ENCODE data around the gene PCBP3. TPM values are rescaled to one million over a fixed set of nuclear protein-coding genes. Genes with fewer than 3 reads are reported as not detected.

Gene PCBP3
- total RNA-seq, 2 donors from 2014 or later, result 11.6 to 16.5 TPM

DNA sequence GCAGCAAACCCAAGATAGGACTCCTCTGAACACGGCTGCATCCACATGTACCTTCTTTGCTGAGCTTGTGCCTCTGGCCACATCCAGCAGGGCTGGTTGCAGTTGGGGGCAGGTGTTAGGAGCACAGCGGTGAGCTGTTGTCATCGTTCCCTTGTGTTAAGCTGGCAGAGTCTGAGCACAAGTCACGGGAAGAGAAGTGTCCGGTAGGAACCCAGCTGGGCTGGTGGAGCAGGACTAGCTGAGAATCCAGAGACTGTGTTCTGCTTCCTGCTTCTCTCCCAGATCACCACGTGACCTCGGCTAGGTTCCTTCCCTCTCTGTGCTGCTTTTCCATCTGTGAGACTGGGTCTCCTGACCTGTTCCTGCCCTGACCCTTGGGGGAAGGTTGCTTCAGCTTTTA is 105.1 kb downstream of the PCBP3 start:
- no peaks in the 10 kb centered on the region for H3K9me3 Mint-ChIP-seq
- peaks cover 7% of the 10 kb centered on the region for H3K4me1 Mint-ChIP-seq
- ATAC-seq (replicated peaks), result no peak
- no peaks in the 10 kb centered on the region for H3K27me3 Mint-ChIP-seq
- H3K4me3 Mint-ChIP-seq, result no peak overlapping the region
- H3K36me3 Mint-ChIP-seq (ENCODE audit: low read depth), result no peaks in the 10 kb centered on the region
- H3K27ac Mint-ChIP-seq, result peak overlapping the region; percentile 17

- no peaks in the 10 kb centered on the region for H3K9me3 Mint-ChIP-seq
- H3K4me3 Mint-ChIP-seq, result no peak overlapping the region
- no peak for ATAC-seq (replicated peaks)
- H3K36me3 Mint-ChIP-seq (ENCODE audit: low read depth), result no peaks in the 10 kb centered on the region
- peak overlapping the region; percentile 17 for H3K27ac Mint-ChIP-seq
- no peaks in the 10 kb centered on the region for H3K27me3 Mint-ChIP-seq
- H3K4me1 Mint-ChIP-seq, result peaks cover 7% of the 10 kb centered on the region
These were observed 106.4 kb downstream of the PCBP3 start for GRCh38 chr21:45749974-45750373.

DNA sequence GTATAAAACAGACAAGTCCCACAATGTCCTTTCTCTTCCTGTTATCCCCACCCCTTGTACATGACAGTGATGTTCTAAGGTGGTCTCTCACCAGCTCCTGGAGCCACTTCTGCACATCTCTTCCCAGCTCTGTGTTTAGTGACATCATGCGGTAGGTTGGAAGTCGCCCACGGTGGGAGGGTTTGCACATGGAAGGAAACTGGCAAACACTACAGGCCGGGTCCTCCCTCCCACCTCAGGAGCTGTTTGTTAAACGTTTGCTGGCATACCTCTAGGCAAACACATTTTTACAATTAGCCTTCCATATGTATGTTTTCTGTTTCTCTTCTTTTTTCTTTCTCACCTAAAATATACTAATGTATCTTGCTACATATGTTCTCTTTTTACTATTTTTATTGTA is 107.4 kb downstream of the PCBP3 start:
- Mint-ChIP-seq H3K4me1 (peaks cover 7% of the 10 kb centered on the region), H3K27ac (no peak overlapping the region), H3K4me3 (no peak overlapping the region), H3K27me3 (no peaks in the 10 kb centered on the region), H3K9me3 (no peaks in the 10 kb centered on the region), H3K36me3 (ENCODE audit: low read depth) (peaks cover 1% of the 10 kb centered on the region)
- ATAC-seq (replicated peaks), result no peak

DNA sequence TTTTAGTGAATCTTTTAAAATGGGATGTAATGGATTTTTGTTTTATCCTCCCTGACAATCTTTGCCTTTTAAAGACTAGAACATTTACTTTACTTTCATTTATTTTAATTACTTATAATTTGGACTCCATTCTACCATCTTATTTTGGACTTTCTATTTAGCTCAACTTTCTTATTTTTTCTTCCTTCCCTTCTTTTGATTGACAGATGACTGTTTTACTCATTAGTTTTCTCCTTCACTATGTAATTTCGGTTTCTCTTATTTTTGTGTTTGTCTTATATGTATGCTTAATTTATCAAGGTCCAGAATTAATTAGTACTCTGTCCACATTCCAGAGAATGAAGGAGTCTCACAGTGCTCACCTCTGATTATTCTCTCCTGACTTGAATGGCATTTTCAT is 109.9 kb downstream of the PCBP3 start:
- no peaks in the 10 kb centered on the region for H3K9me3 Mint-ChIP-seq
- no peaks in the 10 kb centered on the region for H3K27me3 Mint-ChIP-seq
- H3K4me3 Mint-ChIP-seq, result no peak overlapping the region
- ATAC-seq (replicated peaks), result no peak
- H3K4me1 Mint-ChIP-seq, result peaks cover 3% of the 10 kb centered on the region
- H3K27ac Mint-ChIP-seq, result no peak overlapping the region
- H3K36me3 Mint-ChIP-seq (ENCODE audit: low read depth), result peaks cover 5% of the 10 kb centered on the region

GRCh38 chr21:45756029-45756428 is 112.5 kb downstream of the PCBP3 start:
- no peak for ATAC-seq (replicated peaks)
- H3K27ac Mint-ChIP-seq, result no peak overlapping the region
- no peaks in the 10 kb centered on the region for H3K9me3 Mint-ChIP-seq
- H3K27me3 Mint-ChIP-seq, result no peaks in the 10 kb centered on the region
- no peaks in the 10 kb centered on the region for H3K4me1 Mint-ChIP-seq
- peaks cover 5% of the 10 kb centered on the region for H3K36me3 Mint-ChIP-seq (ENCODE audit: low read depth)
- H3K4me3 Mint-ChIP-seq, result no peak overlapping the region

DNA sequence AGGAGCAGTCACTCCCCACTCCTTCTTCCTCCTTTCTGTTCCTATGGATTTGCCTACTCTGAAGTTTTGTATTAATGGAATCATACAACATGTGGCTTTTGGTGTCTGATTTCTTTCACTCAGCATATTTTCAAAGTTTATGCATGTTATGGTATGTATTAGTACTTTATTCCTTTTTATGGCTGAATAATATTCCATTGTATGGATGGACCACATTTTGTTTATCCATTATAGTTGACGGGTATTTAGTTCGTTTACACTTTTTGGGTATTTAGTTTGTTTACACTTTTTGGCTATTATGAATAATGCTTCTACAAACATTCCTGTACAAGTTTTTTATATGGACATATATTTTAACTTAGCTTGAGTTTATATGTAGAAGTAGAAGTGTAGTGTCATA is 113.1 kb downstream of the PCBP3 start:
- Mint-ChIP-seq H3K27me3 (no peaks in the 10 kb centered on the region), H3K36me3 (ENCODE audit: low read depth) (peaks cover 5% of the 10 kb centered on the region), H3K4me3 (no peak overlapping the region), H3K4me1 (no peaks in the 10 kb centered on the region), H3K9me3 (no peaks in the 10 kb centered on the region), H3K27ac (no peak overlapping the region)
- no peak for ATAC-seq (replicated peaks)

DNA sequence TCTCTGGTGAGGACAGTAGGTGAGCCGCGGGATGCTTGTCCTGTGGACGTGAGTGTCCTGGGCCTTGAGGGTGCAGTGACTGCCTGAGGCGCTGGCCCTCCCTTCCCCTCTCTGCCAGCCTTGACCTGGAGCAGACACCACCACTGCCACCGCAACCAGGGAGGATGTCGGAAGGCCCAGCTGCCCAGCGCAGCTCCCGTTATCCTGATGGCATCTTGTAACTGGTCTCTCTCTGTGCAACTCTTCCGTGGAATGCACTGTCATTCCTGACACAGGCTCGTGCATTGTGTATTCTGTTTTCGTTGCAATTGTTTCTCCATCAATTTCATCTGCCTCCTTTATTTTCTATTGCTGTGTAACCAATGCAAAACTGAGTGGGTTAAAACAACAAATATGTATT is 118.2 kb downstream of the PCBP3 start:
- Mint-ChIP-seq H3K9me3 (no peaks in the 10 kb centered on the region), H3K4me3 (no peak overlapping the region), H3K4me1 (peaks cover 2% of the 10 kb centered on the region), H3K27ac (no peak overlapping the region), H3K36me3 (ENCODE audit: low read depth) (no peaks in the 10 kb centered on the region), H3K27me3 (no peaks in the 10 kb centered on the region)
- ATAC-seq (replicated peaks), result no peak

DNA sequence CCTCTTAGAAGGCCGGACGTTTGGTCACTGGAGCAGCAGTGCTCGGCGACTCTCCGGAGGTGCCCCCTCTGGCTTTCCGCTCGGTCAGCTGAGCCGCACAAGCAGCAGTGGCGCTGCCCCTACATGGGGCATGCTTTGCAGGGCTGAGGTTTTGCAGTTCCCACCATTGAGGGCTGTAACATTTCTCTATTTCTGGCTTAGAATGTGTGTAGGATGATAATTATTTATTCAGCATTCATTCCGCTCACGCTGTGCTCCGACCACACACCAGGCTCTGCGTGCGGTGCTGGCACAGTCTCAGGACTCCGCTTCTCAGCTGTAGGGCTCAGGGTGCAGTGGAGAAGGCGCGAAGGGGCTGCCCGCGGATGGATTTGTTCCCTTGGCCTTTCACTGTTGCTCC is 119.5 kb downstream of the PCBP3 start:
- H3K36me3 Mint-ChIP-seq (ENCODE audit: low read depth), result no peaks in the 10 kb centered on the region
- H3K27me3 Mint-ChIP-seq, result no peaks in the 10 kb centered on the region
- no peak overlapping the region for H3K27ac Mint-ChIP-seq
- peaks cover 15% of the 10 kb centered on the region for H3K4me1 Mint-ChIP-seq
- no peak overlapping the region for H3K4me3 Mint-ChIP-seq
- H3K9me3 Mint-ChIP-seq, result no peaks in the 10 kb centered on the region
- ATAC-seq (replicated peaks), result no peak

DNA sequence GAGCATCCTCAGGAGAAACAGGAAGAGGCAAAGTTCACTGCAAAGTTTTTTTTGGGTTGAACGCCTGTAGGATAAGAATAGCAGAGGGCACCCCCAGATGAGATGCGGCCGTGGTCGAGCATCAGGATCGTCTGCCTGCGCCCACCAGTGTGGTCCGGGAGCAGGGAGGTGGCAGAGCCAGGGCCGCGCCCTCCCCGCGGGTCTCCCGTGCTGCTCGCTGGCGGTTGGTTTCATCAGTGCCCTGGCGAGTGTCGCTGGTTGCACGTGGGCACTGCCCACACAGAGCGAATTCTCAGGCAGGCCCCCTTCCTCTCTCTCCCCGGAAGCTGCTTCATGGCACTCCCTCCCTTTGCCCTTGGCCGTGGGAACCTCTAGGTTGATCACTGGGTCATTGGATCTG is 120.0 kb downstream of the PCBP3 start:
- H3K4me3 Mint-ChIP-seq, result no peak overlapping the region
- H3K36me3 Mint-ChIP-seq (ENCODE audit: low read depth), result no peaks in the 10 kb centered on the region
- peaks cover 19% of the 10 kb centered on the region for H3K4me1 Mint-ChIP-seq
- no peak overlapping the region for H3K27ac Mint-ChIP-seq
- H3K27me3 Mint-ChIP-seq, result no peaks in the 10 kb centered on the region
- ATAC-seq (replicated peaks), result no peak
- H3K9me3 Mint-ChIP-seq, result no peaks in the 10 kb centered on the region

DNA sequence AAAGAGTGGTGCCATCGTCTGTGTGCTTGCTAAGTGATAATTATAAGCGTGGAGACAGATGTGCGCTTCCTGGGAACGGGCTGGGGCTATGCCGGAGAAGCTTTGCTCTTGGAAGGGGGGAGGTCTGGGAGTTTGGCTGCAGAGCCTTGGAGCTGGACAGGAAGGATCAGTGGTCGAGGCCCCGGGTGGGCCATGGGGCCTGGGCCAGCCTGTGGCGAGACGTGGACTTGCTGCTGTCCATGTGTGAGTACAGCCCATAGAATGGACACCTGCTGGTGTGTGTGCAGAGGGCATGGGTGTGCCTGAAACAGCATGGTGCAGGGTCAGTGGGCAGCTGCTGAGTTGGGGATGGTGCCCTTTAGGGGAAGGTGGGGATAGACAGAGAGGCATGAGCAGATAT is 121.3 kb downstream of the PCBP3 start:
- Mint-ChIP-seq H3K36me3 (ENCODE audit: low read depth) (no peaks in the 10 kb centered on the region), H3K4me1 (peaks cover 19% of the 10 kb centered on the region), H3K27ac (no peak overlapping the region), H3K9me3 (no peaks in the 10 kb centered on the region), H3K4me3 (no peak overlapping the region), H3K27me3 (no peaks in the 10 kb centered on the region)
- no peak for ATAC-seq (replicated peaks)

GRCh38 chr21:45765375-45765774 is 121.8 kb downstream of the PCBP3 start:
- Mint-ChIP-seq H3K4me1 (peaks cover 19% of the 10 kb centered on the region), H3K27me3 (no peaks in the 10 kb centered on the region), H3K36me3 (ENCODE audit: low read depth) (no peaks in the 10 kb centered on the region), H3K27ac (no peak overlapping the region), H3K4me3 (no peak overlapping the region), H3K9me3 (no peaks in the 10 kb centered on the region)
- ATAC-seq (replicated peaks), result no peak

- H3K9me3 Mint-ChIP-seq, result no peaks in the 10 kb centered on the region
- peaks cover 19% of the 10 kb centered on the region for H3K4me1 Mint-ChIP-seq
- H3K4me3 Mint-ChIP-seq, result no peak overlapping the region
- no peaks in the 10 kb centered on the region for H3K36me3 Mint-ChIP-seq (ENCODE audit: low read depth)
- no peak for ATAC-seq (replicated peaks)
- no peaks in the 10 kb centered on the region for H3K27me3 Mint-ChIP-seq
- H3K27ac Mint-ChIP-seq, result peak overlapping the region; percentile 95
These were observed 122.5 kb downstream of the PCBP3 start for GRCh38 chr21:45766055-45766454.

GRCh38 chr21:45766501-45766900 is 123.0 kb downstream of the PCBP3 start:
- Mint-ChIP-seq H3K4me3 (peak overlapping the region; percentile 69), H3K4me1 (peaks cover 19% of the 10 kb centered on the region), H3K27me3 (no peaks in the 10 kb centered on the region)

GRCh38 chr21:45767071-45768006 is 123.8 kb downstream of the PCBP3 start:
- no peaks in the 10 kb centered on the region for H3K27me3 Mint-ChIP-seq
- H3K27ac Mint-ChIP-seq, result peak overlapping the region; percentile 95
- no peaks in the 10 kb centered on the region for H3K36me3 Mint-ChIP-seq (ENCODE audit: low read depth)
- ATAC-seq (replicated peaks), result peak; percentile 78
- H3K9me3 Mint-ChIP-seq, result no peaks in the 10 kb centered on the region
- peak overlapping the region; percentile 69 for H3K4me3 Mint-ChIP-seq
- peaks cover 19% of the 10 kb centered on the region for H3K4me1 Mint-ChIP-seq

More at GRCh38 chr21:45766501-45766900, 123.0 kb downstream of the PCBP3 start:
- H3K36me3 Mint-ChIP-seq (ENCODE audit: low read depth), result no peaks in the 10 kb centered on the region
- ATAC-seq (replicated peaks), result no peak
- H3K27ac Mint-ChIP-seq, result peak overlapping the region; percentile 95
- no peaks in the 10 kb centered on the region for H3K9me3 Mint-ChIP-seq

DNA sequence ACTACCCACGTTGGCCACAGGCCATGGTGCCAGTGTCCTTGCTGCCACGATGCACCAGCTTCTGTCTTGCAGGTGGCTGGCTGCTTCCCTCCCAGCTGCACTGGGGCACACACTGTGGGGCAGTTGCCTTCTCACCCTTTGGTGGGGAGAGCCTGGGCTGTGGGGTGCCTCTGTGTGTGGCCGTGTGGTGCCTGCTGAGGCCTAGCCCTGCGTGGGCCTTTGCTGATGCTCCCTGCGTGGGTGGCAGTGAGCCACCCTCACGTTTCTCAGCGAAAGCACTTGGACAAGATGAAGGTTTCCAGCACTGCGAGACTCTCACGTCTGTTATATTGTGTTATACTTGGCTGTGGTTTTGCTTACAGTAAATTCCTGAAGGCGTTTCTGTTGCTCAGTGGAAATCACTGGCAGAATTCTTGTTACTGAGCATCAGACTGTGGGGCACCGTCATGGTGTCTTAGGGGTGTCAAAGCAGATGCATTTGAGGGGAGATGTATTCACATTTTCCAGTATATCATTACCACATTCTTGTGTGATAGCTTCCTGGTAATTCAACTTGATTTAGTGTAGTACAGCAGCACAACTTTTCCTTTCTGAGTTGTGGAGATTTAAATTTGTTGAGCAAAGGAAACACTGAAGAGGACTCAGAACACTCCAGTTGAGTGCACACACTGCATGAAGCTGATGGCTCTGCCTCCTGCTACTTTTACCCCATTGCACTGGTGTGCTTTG is 124.7 kb downstream of the PCBP3 start:
- no peaks in the 10 kb centered on the region for H3K27me3 Mint-ChIP-seq
- peaks cover 19% of the 10 kb centered on the region for H3K4me1 Mint-ChIP-seq
- peak; percentile 68 for ATAC-seq (replicated peaks)
- peak overlapping the region; percentile 69 for H3K4me3 Mint-ChIP-seq
- no peaks in the 10 kb centered on the region for H3K9me3 Mint-ChIP-seq
- peak overlapping the region; percentile 95 for H3K27ac Mint-ChIP-seq
- H3K36me3 Mint-ChIP-seq (ENCODE audit: low read depth), result no peaks in the 10 kb centered on the region
